SW480 (cell line): Measurements from ENCODE around the gene DNM1.

Experiments used
- DNase-seq: peaks from one replicate; pipeline ENCODE4 v3.0.0-alpha.2; 2016; ENCODE audit warnings: low spot score

DNM1 gene

GRCh38 chr9:128205296-128205944 is 2.2 kb downstream of the DNM1 start:
- no peak for DNase-seq

GRCh38 chr9:128206484-128206883 is 3.3 kb downstream of the DNM1 start:
- DNase-seq = no peak

- DNase-seq = no peak
Measured at GRCh38 chr9:128206916-128207910, 4.0 kb downstream of the DNM1 start.

GRCh38 chr9:128208386-128208785 is 5.2 kb downstream of the DNM1 start:
- no peak for DNase-seq

- no peak for DNase-seq
Measured at GRCh38 chr9:128208946-128209669, 5.9 kb downstream of the DNM1 start.

GRCh38 chr9:128211186-128211980 is 8.2 kb downstream of the DNM1 start:
- no peak for DNase-seq

GRCh38 chr9:128211981-128212281 is 8.8 kb downstream of the DNM1 start:
- DNase-seq = no peak

GRCh38 chr9:128213746-128214497 is 10.7 kb downstream of the DNM1 start:
- no peak for DNase-seq

GRCh38 chr9:128214571-128215490 is 11.7 kb downstream of the DNM1 start:
- no peak for DNase-seq

- DNase-seq = no peak
Measured at GRCh38 chr9:128215491-128216409, 12.6 kb downstream of the DNM1 start.

GRCh38 chr9:128216781-128217553 is 13.8 kb downstream of the DNM1 start:
- no peak for DNase-seq

GRCh38 chr9:128218172-128218517 is 15.0 kb downstream of the DNM1 start:
- DNase-seq = no peak

GRCh38 chr9:128218518-128219389 is 15.6 kb downstream of the DNM1 start:
- peak; percentile 75 for DNase-seq

GRCh38 chr9:128219831-128220230 is 16.7 kb downstream of the DNM1 start:
- no peak for DNase-seq

- DNase-seq = no peak
Measured at GRCh38 chr9:128222026-128222425, 18.8 kb downstream of the DNM1 start.

- no peak for DNase-seq
Measured at GRCh38 chr9:128222880-128223670, 19.9 kb downstream of the DNM1 start.
